A549 (cell line): ENCODE measurements around the gene OTULINL. TPM values are rescaled to one million over a fixed set of nuclear protein-coding genes. Genes with fewer than 3 reads are reported as not detected.

ENCODE experiments used
- ATAC-seq, 2 experiments: fragments of 200-7000 bp in 1 of 2; fragments of >200 bp in 1 of 2; cut with Nextera tagmentation in 1 of 2; cut with Tn5 transposase in 1 of 2; 3 replicates each; pipeline versions ENCODE4 v1.8.0 to v1.9.1; 2018 to 2020; ENCODE audit warnings: mild to moderate bottlenecking in 1 of 2, moderate library complexity in 1 of 2
- CTCF ChIA-PET: fragments of 300-600 bp; sonication (Branson Sonifier 250); formaldehyde crosslinking; extraction: SDS; loops from one replicate; lab custom pipeline; 2021; ENCODE audit warnings: antibody characterized with exemption, inconsistent platforms; lab: Yijun Ruan, JAX
- POLR2A ChIA-PET: fragments of 350-600 bp; formaldehyde crosslinking; extraction: SDS; loops from one replicate; lab custom pipeline; 2021; ENCODE audit warnings: antibody characterized with exemption, inconsistent platforms; lab: Yijun Ruan, JAX
- DNase-seq, 2 experiments: peaks; one replicate each; pipeline versions ENCODE4 v3.0.0 to v3.0.0-alpha.2; 2011 to 2016; ENCODE audit warnings: low read depth in 1 of 2, low spot score in 1 of 2
- FAIRE-seq: peaks from 2 replicates; lab custom pipeline; 2011; peaks lifted over from hg19 to GRCh38; lab: Jason Lieb, UNC
- H3K27ac ChIP-seq, 2 experiments: fragments of >200 bp; sonication (Bioruptor Twin); formaldehyde crosslinking; 3 replicates each; pipeline ENCODE4 v1.5.1; 2016 to 2017
- H3K4me1 ChIP-seq: fragments of >200 bp; sonication (Bioruptor Twin); formaldehyde crosslinking; 3 replicates; pipeline ENCODE4 v1.6.1; 2016
- H3K4me2 ChIP-seq: fragments of >200 bp; sonication (Bioruptor Twin); formaldehyde crosslinking; 3 replicates; pipeline ENCODE4 v1.6.1; 2016
- H3K4me3 ChIP-seq: fragments of >200 bp; sonication (Bioruptor Twin); formaldehyde crosslinking; 3 replicates; pipeline ENCODE4 v1.5.1; 2016
- H3K9me3 ChIP-seq: fragments of >200 bp; sonication (Bioruptor Twin); formaldehyde crosslinking; 3 replicates; pipeline ENCODE4 v1.6.1; 2016
- BHLHE40 ChIP-seq: IDR thresholded peaks from 2 replicates; pipeline ENCODE4 v1.6.1; 2012; ENCODE audit warnings: low read depth, low read length, inconsistent platforms
- CBX8 ChIP-seq: fragments of 200-600 bp; sonication (generic); IDR thresholded peaks from 2 replicates; pipeline ENCODE4 v1.6.1; 2016
- CHD2 ChIP-seq: fragments of 150-350 bp; IDR thresholded peaks from 2 replicates; pipeline ENCODE4 v1.6.1; 2014; ENCODE audit warnings: low read length; ENCODE audit not compliant: partially characterized antibody
- EHMT2 ChIP-seq: fragments of 200-600 bp; sonication (generic); IDR thresholded peaks from 2 replicates; pipeline ENCODE4 v1.6.1; 2016; ENCODE audit warnings: antibody characterized with exemption, low read depth, mild to moderate bottlenecking, moderate library complexity
- FOSB ChIP-seq: fragments of 250-450 bp; sonication (Bioruptor Pico); IDR thresholded peaks from 2 replicates; pipeline ENCODE4 v1.5.0; 2020; ENCODE audit warnings: mild to moderate bottlenecking, moderate library complexity
- FOSL2 ChIP-seq, 2 experiments: fragments of 450-650 bp in 1 of 2; fragments of >200 bp in 1 of 2; sonication (Bioruptor Twin) in 1 of 2; formaldehyde crosslinking; IDR thresholded peaks; 2 replicates each; pipeline versions ENCODE4 v1.5.0 to v1.6.1; 2016 to 2020; ENCODE audit warnings: mild to moderate bottlenecking in 1 of 2, moderate library complexity in 1 of 2
- FOXS1 ChIP-seq: fragments of 250-450 bp; sonication (Bioruptor Pico); IDR thresholded peaks from 2 replicates; pipeline ENCODE4 v1.5.0; 2020; ENCODE audit warnings: mild to moderate bottlenecking, moderate library complexity
- HMGXB4 ChIP-seq: fragments of 250-450 bp; sonication (Bioruptor Pico); IDR thresholded peaks from 2 replicates; pipeline ENCODE4 v1.5.0; 2021; ENCODE audit warnings: mild to moderate bottlenecking, moderate library complexity, borderline replicate concordance
- HOXB13 ChIP-seq: fragments of 250-450 bp; sonication (Bioruptor Pico); IDR thresholded peaks from 2 replicates; pipeline ENCODE4 v1.5.0; 2020; ENCODE audit warnings: low read depth, mild to moderate bottlenecking, moderate library complexity
- JUN ChIP-seq, 2 experiments: fragments of >200 bp; sonication (Bioruptor Twin); formaldehyde crosslinking; IDR thresholded peaks; 2 replicates in 1 of 2; 3 replicates in 1 of 2; pipeline ENCODE4 v1.6.1; 2016 to 2017
- KDM1A ChIP-seq: fragments of 200-600 bp; sonication (generic); IDR thresholded peaks from 2 replicates; pipeline ENCODE4 v1.6.1; 2016; ENCODE audit warnings: low read depth, mild to moderate bottlenecking
- MAFK ChIP-seq: fragments of 450-650 bp; IDR thresholded peaks from 2 replicates; pipeline ENCODE4 v1.6.1; 2014; ENCODE audit not compliant: partially characterized antibody
- MYC ChIP-seq: IDR thresholded peaks from 2 replicates; pipeline ENCODE4 v1.6.1; 2012; ENCODE audit warnings: mild to moderate bottlenecking, inconsistent platforms, low read length, improper control_type of control experiment, borderline replicate concordance
- PBX3 ChIP-seq: IDR thresholded peaks from 2 replicates; pipeline ENCODE4 v1.6.1; 2012
- PHF8 ChIP-seq: fragments of 200-600 bp; sonication (generic); IDR thresholded peaks from 2 replicates; pipeline ENCODE4 v1.6.1; 2016; ENCODE audit warnings: low read depth, mild to moderate bottlenecking, antibody characterized with exemption, moderate library complexity, borderline replicate concordance
- POLR2AphosphoS2 ChIP-seq: conservative IDR thresholded peaks from 2 replicates; pipeline ENCODE4 v1.6.1; 2012; ENCODE audit warnings: low read length, improper control_type of control experiment, inconsistent platforms
- RCOR1 ChIP-seq: fragments of 150-350 bp; IDR thresholded peaks from 2 replicates; pipeline ENCODE4 v1.6.1; 2014; ENCODE audit warnings: antibody characterized with exemption, low read length, low read depth
- REST ChIP-seq: fragments of 200-600 bp; sonication (generic); IDR thresholded peaks from 2 replicates; pipeline ENCODE4 v1.6.1; 2016; ENCODE audit warnings: antibody characterized with exemption, mild to moderate bottlenecking, moderate library complexity
- RFX5 ChIP-seq: fragments of 450-650 bp; IDR thresholded peaks from 2 replicates; pipeline ENCODE4 v1.7.1; 2014; ENCODE audit warnings: antibody characterized with exemption, mild to moderate bottlenecking, moderate library complexity
- SMC3 ChIP-seq: fragments of >200 bp; sonication (Bioruptor Twin); formaldehyde crosslinking; IDR thresholded peaks from 3 replicates; pipeline ENCODE4 v1.6.1; 2018; ENCODE audit warnings: inconsistent platforms
- USF2 ChIP-seq: fragments of 450-650 bp; IDR thresholded peaks from 2 replicates; pipeline ENCODE4 v1.6.1; 2014; ENCODE audit warnings: antibody characterized with exemption
- ZFP36 ChIP-seq: fragments of 450-650 bp; IDR thresholded peaks from 2 replicates; pipeline ENCODE4 v1.6.1; 2014; ENCODE audit warnings: borderline replicate concordance; ENCODE audit not compliant: partially characterized antibody
- ZNF302 ChIP-seq: fragments of 250-450 bp; sonication (Bioruptor Pico); IDR thresholded peaks from 2 replicates; pipeline ENCODE4 v1.9.0; 2021; ENCODE audit warnings: inconsistent platforms, mild to moderate bottlenecking, moderate library complexity
- ZSCAN20 ChIP-seq: fragments of 250-450 bp; sonication (Bioruptor Pico); IDR thresholded peaks from 2 replicates; pipeline ENCODE4 v1.8.0; 2022; ENCODE audit warnings: mild to moderate bottlenecking, moderate library complexity
- WGBS: methylation state at CpG from one replicate; pipeline ENCODE4 v1.1.6; 2017; ENCODE audit errors: missing lambda C conversion rate; 5-methylcytosine and 5-hydroxymethylcytosine counted together
- polyA plus RNA-seq, 4 experiments: library from polyadenylated mRNA; depleted of rRNA in 3 of 4; stranded (reverse); fragments of >200 nt; fragmentation: RNase III in 1 of 4; extraction: RNeasy Plus Mini Kit Qiagen cat#74134 plus additional on column Dnase treatment in 1 of 4; gene quantifications; 2 replicates in 3 of 4; 3 replicates in 1 of 4; pipeline ENCODE4 v1.2.3, GENCODE V29; 2011 to 2017
- TF ChIP-seq, protein P1 (sequence below): fragments of 150-350 bp; IDR thresholded peaks from 2 replicates; pipeline ENCODE4 v1.6.1; 2014; ENCODE audit warnings: low read depth, mild to moderate bottlenecking, low read length

The OTULINL gene
- polyA plus RNA-seq, 2 of the 4 experiments (the other 2 are of a cell fraction): 2.9 to 3.7 TPM

DNA sequence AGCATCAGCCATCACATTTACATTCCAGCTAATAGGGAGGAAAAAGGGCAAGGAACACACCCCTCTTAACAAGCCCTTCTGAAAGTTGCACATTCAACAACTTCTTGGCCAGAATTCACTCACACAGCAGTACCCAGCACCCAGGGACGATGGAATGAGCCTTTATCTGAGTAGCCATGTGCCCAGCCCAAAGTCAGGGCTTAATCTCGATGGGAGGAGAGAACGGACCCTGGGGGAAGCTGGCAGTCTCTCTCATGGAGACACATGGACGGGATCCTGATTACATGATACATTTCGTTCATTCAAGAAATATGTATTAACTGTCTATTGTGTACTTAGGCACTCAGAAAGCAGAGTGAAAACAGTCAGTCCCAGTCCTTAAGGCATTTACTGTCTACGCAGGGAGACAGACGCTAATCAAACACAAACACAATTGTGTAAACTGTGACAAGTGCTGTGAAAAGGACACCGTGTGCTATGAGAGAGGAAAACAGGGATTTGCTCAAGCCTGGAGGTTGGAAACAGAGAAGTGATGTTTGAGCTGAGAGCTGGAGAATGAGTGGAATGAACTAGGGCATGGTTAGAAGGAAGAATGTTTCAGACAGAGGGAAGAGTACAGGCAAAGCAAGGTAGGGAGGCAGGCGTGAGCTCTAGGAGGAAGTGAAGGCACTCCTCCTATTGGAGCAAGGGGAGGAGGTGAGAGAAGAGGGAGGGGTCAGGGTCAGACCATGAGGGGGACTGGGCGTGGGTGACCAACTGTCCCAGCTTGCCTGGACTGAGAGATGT, 7.4 kb downstream of the OTULINL start:
- ATAC-seq: peak in 1 of 2 experiments; percentile 82; a peak in 3 of 6 replicates
- H3K4me1 ChIP-seq: peaks cover 10% of the 10 kb centered on the region; the same call in 1 of the 3 replicates
- no peak overlapping the region for H3K4me3 ChIP-seq
- WGBS: 22% methylated on average over 10 of the region's 10 CpGs
- peak overlapping the region; percentile 17; the same call in 2 of the 3 replicates for H3K4me2 ChIP-seq
- CTCF ChIA-PET: interaction anchor here (0.8 kb wide), 2 partner anchors 59 to 60 kb away, joined by 3 to 4 read pairs; no protein-coding TSS in a partner anchor
- peak in 1 of 2 experiments; percentile 59 for DNase-seq
- no peaks in the 10 kb centered on the region for H3K9me3 ChIP-seq
- POLR2A ChIA-PET: no interaction called here
- peak overlapping the region in 1 of 2 experiments; percentile 60; a peak in 1 of 6 replicates for H3K27ac ChIP-seq
- FAIRE-seq: no peak
- no peak for TF ChIP-seq RFX5
- no peak for TF ChIP-seq RCOR1
- TF ChIP-seq MAFK: no peak
- TF ChIP-seq PHF8: no peak
- TF ChIP-seq ZSCAN20 (CRISPR knock-in tag): no peak
- no peak for TF ChIP-seq ZNF302
- TF ChIP-seq FOSL2 (IDR thresholded peaks at IDR 0.05): no peak
- TF ChIP-seq FOSL2 (CRISPR knock-in tag; IDR thresholded peaks at IDR 0.05): no peak
- TF ChIP-seq HMGXB4: no peak
- no peak for TF ChIP-seq CHD2
- no peak for TF ChIP-seq HOXB13 (CRISPR knock-in tag)
- no peak for TF ChIP-seq MYC
- TF ChIP-seq ZFP36: no peak
- no peak for TF ChIP-seq SMC3
- TF ChIP-seq JUN (IDR thresholded peaks at IDR 0.05): no peak
- TF ChIP-seq EHMT2: no peak
- no peak for TF ChIP-seq USF2

DNA sequence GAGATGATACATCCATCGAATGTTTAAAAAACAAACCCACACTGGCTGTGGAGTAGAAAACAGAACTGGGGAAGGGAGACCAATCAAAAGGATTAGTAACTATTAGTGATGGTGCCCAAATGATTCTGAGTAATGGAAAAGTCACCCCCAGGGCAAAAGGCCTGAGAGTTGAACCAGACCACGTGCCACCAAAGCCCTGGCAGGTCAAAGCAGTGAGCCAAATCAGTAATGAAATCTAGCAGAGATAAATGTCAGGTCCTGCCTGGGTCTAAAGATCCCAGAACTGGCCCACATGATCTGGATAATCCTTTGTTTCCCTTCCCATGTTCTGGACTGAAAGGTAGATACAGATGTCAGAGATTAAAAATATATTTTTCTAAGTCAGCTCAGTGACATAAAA, 9.4 kb downstream of the OTULINL start:
- 58% methylated on average over 2 of the region's 2 CpGs for WGBS
- Histone ChIP-seq H3K4me2 (no peak overlapping the region), H3K27ac (peak overlapping the region in 1 of 2 experiments; percentile 27; a peak in 1 of 6 replicates), H3K4me1 (peaks cover 10% of the 10 kb centered on the region; the same call in 1 of the 3 replicates), H3K4me3 (no peak overlapping the region), H3K9me3 (no peaks in the 10 kb centered on the region)
- no peak for FAIRE-seq
- ChIA-PET CTCF (interaction anchor here (1.1 kb wide), 1 partner anchor 30 kb away, joined by 3 read pairs; no protein-coding TSS in a partner anchor), POLR2A (no interaction called here)
- DNase-seq: no peak
- no peak for ATAC-seq
- no peak for TF ChIP-seq PBX3
- TF ChIP-seq KDM1A: no peak
- TF ChIP-seq FOXS1 (CRISPR knock-in tag): no peak
- TF ChIP-seq FOSB (CRISPR knock-in tag): no peak
- TF ChIP-seq MAFK: no peak
- TF ChIP-seq MYC: no peak
- TF ChIP-seq, protein P1, sequence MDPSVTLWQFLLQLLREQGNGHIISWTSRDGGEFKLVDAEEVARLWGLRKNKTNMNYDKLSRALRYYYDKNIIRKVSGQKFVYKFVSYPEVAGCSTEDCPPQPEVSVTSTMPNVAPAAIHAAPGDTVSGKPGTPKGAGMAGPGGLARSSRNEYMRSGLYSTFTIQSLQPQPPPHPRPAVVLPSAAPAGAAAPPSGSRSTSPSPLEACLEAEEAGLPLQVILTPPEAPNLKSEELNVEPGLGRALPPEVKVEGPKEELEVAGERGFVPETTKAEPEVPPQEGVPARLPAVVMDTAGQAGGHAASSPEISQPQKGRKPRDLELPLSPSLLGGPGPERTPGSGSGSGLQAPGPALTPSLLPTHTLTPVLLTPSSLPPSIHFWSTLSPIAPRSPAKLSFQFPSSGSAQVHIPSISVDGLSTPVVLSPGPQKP: no peak
- TF ChIP-seq BHLHE40: no peak
- no peak for TF ChIP-seq CBX8
- no peak for TF ChIP-seq HMGXB4
- no peak for TF ChIP-seq POLR2AphosphoS2
- no peak for TF ChIP-seq REST
